Stomach (tissue), 4 donors: ENCODE data around the gene INPP5A.

Experiments
- CTCF ChIP-seq, 7 experiments: fragments of 450-650 bp in 4 of 7; fragments of 200-600 bp in 3 of 7; sonication (generic) in 3 of 7; IDR thresholded peaks; one replicate each; pipeline ENCODE4 v1.5.1; 2016 to 2019; ENCODE audit warnings: antibody characterized with exemption in 7 of 7, control low read depth in 2 of 7, mild to moderate bottlenecking in 1 of 7
- POLR2AphosphoS5 ChIP-seq, 3 donors: sonication (generic); formaldehyde crosslinking; IDR thresholded peaks; one replicate each; pipeline ENCODE4 v1.6.1; 2016; ENCODE audit warnings: antibody characterized with exemption in 3 of 3

GRCh38 chr10:132570265-132570664 lies 32.7 kb downstream of the INPP5A start:
- TF ChIP-seq CTCF (IDR thresholded peaks at IDR 0.05) (no peak), POLR2AphosphoS5 (IDR thresholded peaks at IDR 0.05) (no peak)
